ENCODE measurements around the gene LIN37. TPM values are rescaled to one million over a fixed set of nuclear protein-coding genes. Genes with fewer than 3 reads are reported as not detected.
A peak's percentile ranks its signal among the peaks of the same experiment; 100 is the strongest.

Gene LIN37
- total and polyA plus RNA-seq, 2 of the 13 experiments (the other 11 are each of a cell fraction or from before 2014, with no cell fraction given): 6.3 to 8.7 TPM

GRCh38 chr19:35717665-35718344 is 30.6 kb upstream of the LIN37 start, which contains the start of gene KMT2B (continued):
- TF ChIP-seq ZNF788 (CRISPR knock-in tag; IDR thresholded peaks at IDR 0.05; ENCODE audit: borderline replicate concordance): no peak
- TF ChIP-seq PAF1 (CRISPR knock-in tag; IDR thresholded peaks at IDR 0.05): no peak
- no peak for TF ChIP-seq ZNF782 (CRISPR knock-in tag; IDR thresholded peaks at IDR 0.05; ENCODE audit: borderline replicate concordance)
- TF ChIP-seq ZBTB21 (CRISPR knock-in tag; IDR thresholded peaks at IDR 0.05): no peak
- no peak for TF ChIP-seq ZBTB20 (CRISPR knock-in tag; IDR thresholded peaks at IDR 0.05; ENCODE audit: borderline replicate concordance, low read depth)
- TF ChIP-seq ZNF652 (CRISPR knock-in tag; IDR thresholded peaks at IDR 0.05; ENCODE audit: borderline replicate concordance, low read depth): no peak
- no peak; the same call in 1 of the 2 replicates for TF ChIP-seq ZNF589 (CRISPR knock-in tag; conservative IDR thresholded peaks at IDR 0.05)
- TF ChIP-seq TRIM24 (CRISPR knock-in tag; IDR thresholded peaks at IDR 0.05): no peak
- TF ChIP-seq ETV5 (CRISPR knock-in tag; IDR thresholded peaks at IDR 0.05; ENCODE audit: borderline replicate concordance): peak; percentile 67
- no peak for TF ChIP-seq CREBL2 (CRISPR knock-in tag; IDR thresholded peaks at IDR 0.05; ENCODE audit: borderline replicate concordance)
- no peak for TF ChIP-seq ATM (IDR thresholded peaks at IDR 0.05; ENCODE audit: borderline replicate concordance)
- no peak for TF ChIP-seq PHF21A (CRISPR knock-in tag; IDR thresholded peaks at IDR 0.05)
- 0 out of 2 replicates have a peak, but pooled peaks have one; percentile 13 for TF ChIP-seq HOXD1 (CRISPR knock-in tag; IDR thresholded peaks at IDR 0.05)
- no peak for TF ChIP-seq ZBTB14 (CRISPR knock-in tag; IDR thresholded peaks at IDR 0.05)
- TF ChIP-seq CREB1 (IDR thresholded peaks at IDR 0.05): peak; percentile 62; the same call in 1 of the 2 replicates
- TF ChIP-seq CREB1 (CRISPR knock-in tag; IDR thresholded peaks at IDR 0.05): peak; percentile 66
- no peak for TF ChIP-seq ZXDC (CRISPR knock-in tag; IDR thresholded peaks at IDR 0.05)
- 0 out of 2 replicates have a peak, but pooled peaks have one; percentile 21 for TF ChIP-seq PHF20 (CRISPR knock-in tag; IDR thresholded peaks at IDR 0.05)
- TF ChIP-seq MEIS2 (CRISPR knock-in tag; IDR thresholded peaks at IDR 0.05): no peak
- 0 out of 2 replicates have a peak, but pooled peaks have one; percentile 2 for TF ChIP-seq TBX2 (CRISPR knock-in tag; IDR thresholded peaks at IDR 0.05; ENCODE audit: borderline replicate concordance)
- TF ChIP-seq ZNF468 (CRISPR knock-in tag; IDR thresholded peaks at IDR 0.05): no peak
- TF ChIP-seq CERS6 (CRISPR knock-in tag; IDR thresholded peaks at IDR 0.05): no peak
- TF ChIP-seq HOXA3 (CRISPR knock-in tag; IDR thresholded peaks at IDR 0.05): peak; percentile 53; the same call in 1 of the 2 replicates
- TF ChIP-seq TOE1 (CRISPR knock-in tag; IDR thresholded peaks at IDR 0.05): no peak
- peak; percentile 2 for TF ChIP-seq RBFOX2 (IDR thresholded peaks at IDR 0.05; ENCODE audit: low read depth, low read length)
- TF ChIP-seq CEBPB (IDR thresholded peaks at IDR 0.05; ENCODE audit: borderline replicate concordance, low read depth, low read length): no peak
- no peak; the same call in 1 of the 2 replicates for TF ChIP-seq RFXAP (CRISPR knock-in tag; IDR thresholded peaks at IDR 0.05; ENCODE audit: borderline replicate concordance)
